NCI-H524 treated with DMSO at 0.1 percent for 48 hours (cell line): Measurements from ENCODE around the gene EML4.
A peak's percentile ranks its signal among the peaks of the same experiment; 100 is the strongest.
"Not testable (repeated sequence)": the region's sequence is repeated elsewhere in the genome, so short reads cannot be mapped to it uniquely, and the experiment has no call there.

Experiments used
- DNase-seq: peaks from one replicate; lab custom pipeline; 2025; lab: John Stamatoyannopoulos, UW

The EML4 gene

DNA sequence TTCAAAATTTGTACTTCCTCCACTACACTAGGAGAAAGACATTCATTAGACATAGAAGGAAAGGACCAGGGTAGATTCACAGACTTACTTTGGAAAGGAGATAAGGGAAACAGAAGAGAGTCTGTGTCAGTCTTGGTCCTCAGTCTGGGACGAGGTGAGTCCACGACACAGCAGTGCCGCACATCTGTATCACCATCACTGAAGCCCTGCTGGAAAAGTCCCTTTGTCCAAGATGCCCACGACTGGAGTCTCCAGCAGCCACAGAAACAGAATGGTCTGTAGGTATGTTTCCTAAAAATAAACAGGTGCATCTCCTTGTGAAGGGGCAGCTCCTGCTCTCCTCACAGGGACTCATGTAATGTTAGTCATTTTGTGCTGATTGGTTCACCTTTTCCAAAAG is 164.4 kb downstream of the EML4 start:
- DNase-seq, result no peak

DNA sequence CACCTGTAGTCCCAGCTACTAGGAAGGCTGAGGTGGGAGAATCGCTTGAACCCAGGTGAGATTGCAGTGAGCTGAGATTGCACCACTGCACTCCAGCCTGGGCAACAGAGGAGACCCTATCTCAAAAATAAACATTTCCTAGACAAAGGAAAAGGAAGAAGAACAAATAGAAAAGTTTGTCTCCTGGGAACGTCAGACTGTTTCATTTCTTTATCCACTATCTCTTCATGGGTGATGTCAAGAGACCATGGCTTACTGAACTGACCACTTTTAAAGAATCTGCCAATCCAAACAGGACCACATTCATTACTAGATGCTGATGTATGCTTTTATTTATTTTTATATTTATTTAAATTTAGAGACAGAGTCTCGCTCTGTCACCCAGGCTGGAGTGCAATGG is 165.1 kb downstream of the EML4 start:
- no peak for DNase-seq

DNA sequence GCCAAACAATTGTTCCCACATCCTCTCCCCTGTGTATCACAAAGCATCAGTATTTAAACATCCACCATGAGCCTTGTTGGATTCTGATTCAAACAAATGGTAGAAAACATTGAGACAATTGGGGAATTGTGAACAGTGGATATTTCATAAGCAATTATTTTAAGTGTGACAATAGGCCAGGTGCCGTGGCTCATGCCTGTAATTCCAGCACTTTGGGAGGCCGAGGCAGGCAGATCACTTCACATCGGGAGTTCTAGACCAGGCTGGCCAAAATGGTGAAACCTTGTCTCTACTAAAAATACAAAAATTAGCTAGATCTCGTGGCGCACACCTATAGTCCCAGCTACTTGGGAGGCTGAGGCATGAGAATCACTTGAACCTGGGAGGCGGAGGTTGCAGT is 165.7 kb downstream of the EML4 start:
- not testable (repeated sequence) for DNase-seq

DNA sequence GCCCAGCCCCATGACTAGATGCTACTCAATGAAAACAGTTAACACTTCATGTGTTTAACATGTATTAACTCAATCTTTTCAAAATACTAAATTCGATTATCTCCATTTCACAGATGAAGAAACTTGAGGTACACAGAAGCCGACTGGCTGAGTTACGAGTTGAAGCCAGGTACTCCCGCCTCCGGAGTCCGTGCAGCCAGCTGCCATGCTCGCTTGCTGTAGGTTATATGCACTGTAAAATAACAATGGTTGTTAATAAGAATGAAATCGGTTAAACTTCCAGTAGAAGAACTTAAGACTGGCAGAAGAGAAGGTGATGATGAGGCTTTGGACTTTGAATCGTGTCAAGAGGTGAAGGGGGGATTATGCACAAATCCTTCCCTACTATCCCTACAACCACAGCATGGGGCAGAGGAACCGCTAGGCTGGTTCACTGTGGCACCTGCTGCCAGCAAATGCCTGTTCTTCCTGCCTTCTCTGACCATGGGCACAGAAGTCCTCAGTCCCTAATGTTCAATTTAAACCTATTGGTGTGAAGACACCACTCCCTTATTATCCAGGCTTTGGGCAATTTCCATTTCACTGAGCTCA is 166.5 kb downstream of the EML4 start:
- no peak for DNase-seq

DNA sequence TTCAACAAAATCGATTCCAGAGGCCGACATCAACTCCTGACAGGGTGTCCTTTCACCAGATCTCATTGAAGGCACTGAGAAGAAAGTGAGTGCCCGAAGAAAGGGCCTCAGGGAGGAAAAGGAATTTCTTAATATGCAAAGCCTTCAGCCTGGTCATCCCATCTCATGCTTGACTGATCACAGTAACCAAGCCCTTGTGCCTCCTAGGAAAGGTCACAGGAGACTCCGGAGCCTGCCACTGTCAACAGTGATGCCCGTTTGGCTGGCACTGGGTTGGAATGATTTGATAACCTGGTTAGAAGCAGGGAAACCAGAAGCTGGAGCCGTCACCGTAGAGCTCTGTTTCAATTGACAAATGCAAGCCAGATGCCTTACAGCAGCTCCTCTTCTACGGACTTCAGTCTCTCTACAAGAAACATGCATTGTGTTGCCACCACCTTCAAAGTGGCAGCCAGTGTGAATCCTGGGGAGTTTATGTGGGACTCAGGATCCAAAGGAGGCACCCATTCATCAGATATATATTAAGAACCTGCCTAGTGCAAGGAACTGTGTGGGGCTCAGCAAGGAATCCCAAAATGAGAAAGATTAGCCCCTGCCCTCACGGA is 167.3 kb downstream of the EML4 start:
- DNase-seq, result no peak

DNA sequence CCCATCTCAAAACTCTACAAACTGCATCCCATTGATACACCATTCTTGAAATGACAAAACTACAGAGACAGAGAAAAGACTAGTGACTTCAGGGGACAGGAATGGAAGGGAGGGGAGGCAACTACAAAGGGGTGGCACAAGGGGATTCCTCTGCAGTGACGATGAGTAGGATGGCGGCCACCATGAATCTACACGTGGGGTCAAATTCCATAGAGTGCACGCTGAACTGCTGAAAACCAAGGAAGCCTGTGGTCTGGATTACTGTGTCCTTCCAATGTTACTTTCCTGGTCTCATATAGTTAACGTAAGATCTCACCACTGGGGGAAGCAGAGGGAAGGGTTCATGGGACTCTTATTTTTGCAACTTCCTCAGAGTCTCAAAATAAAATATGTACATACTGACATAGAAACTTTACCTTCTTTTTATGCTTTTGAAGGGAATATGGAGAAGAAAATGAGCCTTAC is 168.2 kb downstream of the EML4 start:
- DNase-seq, result no peak

DNA sequence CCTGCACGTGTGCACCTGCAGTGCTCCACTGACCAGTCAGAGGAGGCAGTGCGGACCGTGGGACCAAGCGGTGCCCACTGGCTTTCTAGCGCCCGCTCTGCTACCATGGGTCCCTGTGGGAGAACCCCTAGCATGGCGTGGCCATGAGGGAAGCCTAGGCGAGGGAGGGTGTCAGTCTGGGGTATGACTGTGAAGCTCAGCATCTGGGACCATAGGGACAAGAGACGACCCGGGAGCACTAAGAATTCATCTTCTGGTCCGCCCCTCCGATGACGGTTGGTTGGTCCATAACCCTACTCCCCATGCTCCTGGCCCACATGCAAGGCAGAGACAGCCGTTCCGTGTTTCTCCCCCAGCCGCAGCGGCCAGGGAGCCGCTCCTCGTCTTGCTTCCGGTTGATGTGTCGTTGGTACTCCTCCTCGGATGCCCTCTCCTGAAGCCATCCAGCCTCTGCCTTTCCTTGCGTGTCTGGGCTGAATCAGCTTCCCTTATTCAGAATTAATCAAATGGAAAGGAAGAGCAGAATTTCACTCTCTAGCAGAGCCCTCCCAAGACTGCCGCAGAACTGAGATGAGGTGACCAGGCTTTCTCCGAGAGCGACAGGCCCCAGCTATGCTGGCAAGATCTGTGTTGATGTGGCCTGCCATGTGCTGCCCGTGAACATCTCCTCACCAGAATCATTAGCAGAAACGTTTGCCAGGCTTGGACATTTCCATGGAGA is 168.9 kb downstream of the EML4 start:
- DNase-seq, result no peak

DNA sequence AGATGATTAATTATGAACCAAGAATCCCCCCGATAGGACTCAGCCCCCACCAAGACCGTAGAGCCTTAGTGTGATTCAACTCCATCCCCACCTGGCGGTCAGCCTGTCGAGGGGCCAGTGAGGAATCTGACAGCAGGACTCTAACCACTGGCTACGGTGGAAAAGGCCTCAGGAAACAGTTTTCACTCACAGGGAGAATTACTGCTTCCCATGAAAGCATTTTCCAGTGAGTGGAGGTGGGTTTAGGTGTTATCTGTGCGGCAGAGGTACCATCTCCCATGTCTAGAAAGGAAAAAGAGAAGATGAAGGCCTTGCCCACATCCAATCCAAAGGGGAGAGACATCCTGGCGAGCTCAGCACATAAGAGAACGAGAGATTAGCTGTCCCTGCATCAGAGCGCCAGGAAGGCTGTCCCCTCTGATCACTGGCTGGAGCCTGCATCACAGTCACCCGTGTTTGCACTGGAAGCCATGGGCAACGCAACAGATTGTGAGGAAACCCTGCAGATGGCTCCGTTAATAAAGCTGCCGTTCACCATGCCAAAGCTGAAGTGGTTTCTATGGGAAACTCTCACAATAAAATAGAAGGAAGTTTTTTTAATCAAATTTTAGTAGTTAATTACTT is 169.5 kb downstream of the EML4 start:
- no peak for DNase-seq

DNA sequence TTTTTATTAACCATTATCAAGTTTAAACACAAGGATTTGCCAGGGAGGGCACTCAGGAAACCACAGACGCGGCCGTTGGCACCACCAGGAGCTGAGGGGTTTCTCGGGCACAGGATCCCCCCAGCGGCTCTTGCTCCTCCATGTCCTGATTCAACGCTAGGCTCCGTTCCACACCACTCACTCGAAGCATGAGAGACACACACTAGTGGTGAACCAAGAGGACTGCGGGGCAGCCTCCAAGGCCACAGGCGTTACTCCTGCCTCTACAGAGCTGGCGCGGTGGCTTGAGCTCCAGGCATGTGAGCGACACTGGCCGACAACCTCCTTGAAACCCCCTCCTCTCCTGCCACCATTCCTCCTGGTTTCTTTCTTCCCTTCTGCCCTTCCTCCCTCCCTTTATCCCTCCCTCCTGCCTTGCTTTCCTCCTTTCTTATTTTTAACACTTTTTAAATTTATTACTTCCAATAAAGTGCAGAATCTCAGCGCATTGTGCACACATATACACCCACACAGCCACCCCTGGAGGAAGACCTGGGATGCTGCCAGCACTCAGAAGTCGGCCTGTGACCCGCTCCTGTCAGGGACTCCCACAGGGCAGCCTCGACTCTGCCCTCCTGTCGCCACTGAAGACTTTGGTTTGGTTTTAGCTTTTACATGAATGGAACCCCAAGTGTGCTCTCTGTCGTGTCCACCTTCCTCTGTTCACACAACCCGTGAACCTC is 170.2 kb downstream of the EML4 start:
- DNase-seq, result peak; percentile 27

DNA sequence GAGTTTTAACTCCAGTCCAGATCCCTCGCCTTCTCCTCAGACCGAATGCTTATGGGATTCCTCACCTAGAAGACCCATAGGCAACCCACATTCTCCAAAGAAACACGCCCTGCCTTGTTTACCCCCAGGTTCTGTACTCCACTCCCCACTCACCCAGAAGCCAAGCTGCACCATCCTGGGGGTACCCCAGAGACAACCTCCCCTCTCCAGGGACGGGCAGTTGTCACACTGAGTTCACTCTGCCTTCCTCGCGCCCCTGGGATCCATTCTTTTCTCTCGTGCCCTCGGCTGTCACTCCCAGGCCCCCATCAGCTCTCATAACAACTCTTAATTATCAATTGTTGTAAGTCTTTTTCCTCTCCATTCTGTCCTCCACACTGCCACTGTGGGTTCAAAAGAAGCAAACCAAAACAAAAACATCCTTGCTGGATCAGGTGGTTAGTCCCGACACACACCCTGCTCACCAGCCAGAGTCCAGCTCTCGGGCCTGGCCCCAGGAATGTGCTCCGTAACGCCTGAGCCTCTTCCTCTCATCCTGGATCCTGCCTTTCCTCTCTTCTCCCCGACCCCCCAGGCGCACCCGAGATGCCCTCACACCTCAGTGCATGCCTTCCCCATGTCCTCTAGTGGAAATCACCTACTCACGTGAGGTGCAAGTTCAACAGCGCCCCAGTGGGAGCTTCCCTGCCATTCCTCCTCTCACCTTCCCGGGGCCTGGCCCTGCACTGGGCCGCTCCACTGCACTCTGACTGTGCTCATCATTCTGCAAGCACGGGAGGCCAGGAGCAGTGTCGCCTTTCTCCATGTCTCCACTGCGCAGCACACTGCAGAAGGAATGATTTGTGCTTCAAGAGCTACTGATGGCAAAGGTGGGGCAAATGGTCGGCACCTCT is 171.1 kb downstream of the EML4 start:
- no peak for DNase-seq

DNA sequence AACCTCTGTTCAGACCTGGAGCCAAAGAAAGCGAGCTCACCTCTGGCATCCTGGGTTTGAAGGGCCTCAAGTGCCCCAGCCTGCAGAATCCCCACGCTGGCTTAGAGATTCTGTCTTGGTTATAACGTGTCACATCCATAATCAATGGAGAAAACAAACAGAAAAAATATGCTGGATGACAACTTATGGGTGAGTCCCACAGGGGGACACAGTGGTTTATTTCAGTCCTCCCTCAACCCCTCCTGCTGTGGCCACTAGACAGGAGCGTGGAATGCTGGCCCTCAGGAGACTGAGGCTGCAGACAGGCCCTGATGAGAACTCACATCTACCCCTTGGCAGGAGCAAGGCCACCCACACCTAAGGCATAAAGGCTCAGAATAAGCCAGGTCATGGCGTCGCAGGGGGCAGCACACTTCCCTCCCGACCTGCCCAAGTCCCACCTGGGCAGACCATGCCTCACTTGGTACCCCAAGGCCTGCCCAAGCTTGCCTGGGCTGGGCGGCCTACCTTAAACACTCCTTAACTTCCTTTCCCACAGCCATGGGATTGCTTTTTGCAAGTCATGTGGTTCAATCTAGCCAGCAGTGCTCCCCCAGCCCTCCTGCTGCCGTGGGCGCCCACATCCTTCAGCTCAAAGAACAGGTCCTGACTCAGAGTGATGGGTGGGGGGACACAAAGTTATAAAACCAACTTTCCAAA is 171.9 kb downstream of the EML4 start:
- DNase-seq, result no peak

DNA sequence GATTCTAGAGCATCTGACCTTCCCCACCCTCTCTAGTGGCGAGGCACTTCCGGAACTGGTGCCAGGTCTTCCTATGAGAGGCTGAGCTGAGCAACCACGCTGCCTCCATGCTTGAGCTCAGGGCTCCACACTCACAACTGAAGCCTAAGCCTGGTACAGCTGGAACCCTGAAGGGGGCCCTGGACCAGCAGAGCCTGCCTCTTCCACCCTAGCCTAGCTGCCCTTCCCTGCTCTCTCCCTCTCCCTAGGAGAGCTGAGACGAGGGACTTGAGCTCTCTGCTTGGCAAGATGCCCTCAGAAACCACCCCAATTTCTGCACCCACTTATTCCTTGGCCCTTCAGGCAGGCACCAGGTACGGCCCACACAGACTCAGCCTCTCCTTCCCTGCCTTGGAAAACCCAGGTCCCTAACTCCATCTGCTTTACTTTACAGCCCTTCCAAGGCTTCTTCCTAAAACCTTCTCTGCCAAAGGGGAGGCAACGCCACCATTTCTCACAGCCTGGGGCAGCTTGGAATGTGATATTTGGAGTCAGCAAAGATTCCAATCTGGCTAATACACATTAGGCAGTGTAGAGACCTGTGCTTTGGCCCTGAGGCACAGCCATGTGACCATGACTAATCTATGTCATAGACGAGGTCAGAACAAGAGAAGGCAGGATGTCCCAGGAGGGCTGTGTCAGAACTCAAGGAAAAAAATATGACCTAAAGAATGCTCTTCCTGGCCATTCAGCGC is 173.1 kb downstream of the EML4 start:
- DNase-seq, result no peak

DNA sequence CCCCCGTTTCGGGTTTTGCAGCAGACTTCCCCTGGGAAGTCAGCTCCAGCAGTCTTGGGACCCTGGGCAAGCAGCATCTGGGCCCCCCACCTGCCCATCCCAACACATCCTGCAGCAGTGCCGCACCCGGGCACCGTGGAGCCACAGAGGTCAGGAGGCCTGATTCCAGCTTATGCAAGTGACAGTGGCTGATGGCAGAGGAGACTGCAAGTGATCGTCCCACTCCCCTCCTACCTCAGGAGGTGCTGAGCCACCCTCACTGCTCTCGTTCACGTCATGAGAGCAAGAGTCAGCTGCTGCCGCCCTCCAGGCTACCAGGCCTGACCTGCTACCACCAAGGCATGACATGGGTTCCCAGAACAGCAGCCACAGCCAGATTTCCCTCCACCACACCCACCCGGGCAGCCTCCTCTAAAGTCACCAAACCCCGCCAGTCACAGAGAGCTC is 173.7 kb downstream of the EML4 start:
- DNase-seq, result no peak

DNA sequence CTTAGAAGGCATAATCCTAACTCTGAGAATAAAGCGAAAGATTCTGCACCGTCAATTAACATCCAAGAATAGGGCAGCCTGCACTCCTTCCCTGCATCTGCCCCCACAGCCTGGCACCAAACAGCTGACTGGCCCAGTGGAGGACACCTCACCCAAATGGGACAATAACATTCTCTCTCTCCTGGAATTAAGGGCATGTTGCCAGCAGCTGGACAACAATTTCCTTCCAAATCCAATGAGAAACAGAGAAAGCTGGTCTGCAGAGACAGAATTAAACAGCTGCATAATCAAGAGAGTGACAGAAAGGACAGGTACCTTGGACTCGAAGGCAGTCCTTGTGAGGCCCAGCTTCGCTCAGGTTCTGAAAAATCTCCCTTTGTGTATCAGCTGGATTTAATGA is 176.8 kb downstream of the EML4 start:
- DNase-seq, result no peak

DNA sequence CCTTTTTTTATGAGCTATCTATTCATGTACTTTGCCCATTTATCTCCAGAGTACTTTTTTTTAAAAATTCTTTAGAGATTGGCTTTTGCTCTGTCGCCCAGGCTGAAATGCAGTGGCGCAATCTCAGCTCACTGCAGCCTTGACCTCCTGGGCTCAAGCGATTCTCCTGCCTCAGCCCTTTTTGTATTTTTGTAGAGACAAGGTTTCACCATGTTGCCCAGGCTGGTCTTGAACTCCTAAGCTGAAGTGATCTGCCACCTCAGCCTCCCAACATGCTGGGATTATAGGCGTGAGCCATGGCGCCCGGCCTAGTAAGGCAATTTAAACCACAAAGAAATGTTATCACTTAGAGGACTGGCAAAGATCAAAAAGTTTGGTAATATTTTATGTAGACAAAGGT is 177.7 kb downstream of the EML4 start:
- not testable (repeated sequence) for DNase-seq

DNA sequence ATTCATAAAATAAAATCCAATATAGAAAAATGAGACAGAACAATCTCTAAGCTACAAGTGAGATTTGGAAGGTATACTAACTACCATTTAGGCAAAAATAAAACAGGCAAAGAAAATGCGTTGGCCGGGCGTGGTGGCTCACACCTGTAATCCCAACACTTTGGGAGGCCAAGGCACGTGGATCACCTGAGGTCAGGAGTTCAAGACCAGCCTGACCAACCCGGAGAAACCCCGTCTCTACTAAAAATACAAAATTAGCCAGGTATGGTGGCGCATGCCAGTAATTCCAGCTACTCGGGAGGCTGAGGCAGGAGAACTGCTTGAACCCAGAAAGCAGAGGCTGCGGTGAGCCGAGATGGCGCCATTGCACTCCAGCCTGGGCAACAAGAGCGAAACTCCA is 178.4 kb downstream of the EML4 start:
- DNase-seq, result not testable (repeated sequence)

DNA sequence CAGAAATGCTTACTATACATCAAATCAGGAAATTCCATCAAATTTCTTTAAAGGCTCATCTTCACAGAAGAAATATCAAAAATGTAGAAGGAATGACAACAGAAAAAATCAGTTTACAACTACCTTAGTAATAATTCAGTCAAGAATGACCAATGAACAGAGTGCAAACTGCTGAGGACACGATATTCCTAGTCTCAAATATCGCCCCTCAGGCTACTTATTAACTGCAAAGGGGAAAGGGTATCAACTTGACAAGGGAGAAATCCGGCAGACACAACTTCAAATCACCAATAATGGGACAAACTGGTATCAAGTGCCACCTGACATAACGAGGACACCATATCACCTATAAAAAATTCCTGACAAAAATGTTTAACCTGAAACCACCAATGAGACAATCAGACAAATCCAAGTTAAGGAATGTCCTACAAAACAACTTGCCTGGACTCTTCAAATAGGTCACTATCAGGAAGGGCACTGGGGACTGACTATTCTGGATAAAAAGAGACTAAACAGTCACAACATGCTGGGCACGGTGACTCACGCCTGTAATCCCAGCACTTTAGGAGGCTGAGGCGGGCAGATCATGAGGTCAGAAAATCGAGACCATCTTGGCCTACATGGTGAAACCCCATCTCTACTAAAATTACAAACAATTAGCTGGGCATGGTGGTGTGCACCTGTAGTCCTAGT is 179.1 kb downstream of the EML4 start:
- no peak for DNase-seq

DNA sequence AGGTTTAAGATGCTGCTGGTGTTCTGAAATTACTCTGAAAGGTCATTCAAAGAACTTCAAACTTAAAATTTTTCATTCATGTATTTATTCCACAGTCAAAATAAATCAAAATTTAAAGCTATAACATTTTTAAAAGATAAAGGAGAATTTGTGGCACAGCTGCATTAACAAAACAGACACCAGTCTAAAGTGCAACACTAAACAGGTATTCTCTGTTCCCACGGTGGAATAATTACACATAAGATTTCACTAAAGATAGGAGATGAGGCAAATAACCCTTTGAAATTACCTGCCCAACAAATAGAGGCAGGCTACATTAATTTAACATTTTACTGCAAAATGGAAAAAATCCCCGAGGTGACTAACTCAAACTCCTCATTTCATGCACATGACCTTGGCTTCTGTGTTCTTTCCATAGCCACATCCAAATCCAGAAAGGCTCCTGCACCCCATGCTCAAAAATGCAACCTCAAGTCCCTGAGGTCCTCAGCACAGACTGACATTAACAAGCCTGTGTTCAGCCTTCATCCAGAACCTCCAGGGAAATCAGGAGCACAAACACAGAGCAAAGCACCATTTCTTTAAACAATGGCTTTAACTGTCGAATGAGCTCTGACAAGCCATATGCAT is 181.4 kb downstream of the EML4 start:
- no peak for DNase-seq

DNA sequence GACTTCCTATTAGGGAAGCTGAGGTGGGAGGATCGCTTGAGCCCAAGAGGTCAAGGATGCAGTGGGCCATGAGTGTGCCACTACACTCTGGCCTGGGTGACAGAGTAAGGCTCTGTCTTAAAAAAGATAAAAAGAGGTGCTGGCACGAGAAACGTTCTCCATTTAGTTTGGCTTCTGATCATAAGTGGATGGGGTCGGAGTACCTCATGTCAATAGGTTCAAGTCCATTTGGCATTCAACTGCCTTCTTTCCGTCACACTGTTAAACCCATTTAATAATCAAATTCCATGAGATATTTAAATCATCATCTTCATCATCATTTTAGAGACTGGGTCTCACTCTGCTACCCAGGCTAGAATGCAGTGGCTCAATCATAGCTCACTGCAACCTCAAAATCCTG is 182.7 kb downstream of the EML4 start:
- DNase-seq, result no peak
